PFSK-1 (cell line): ENCODE data around the gene BPHL.

ENCODE experiments used
- FOXP2 ChIP-seq: optimal IDR thresholded peaks from 2 replicates; pipeline ENCODE3; 2011; ENCODE audit warnings: borderline replicate concordance, control low read depth, inconsistent platforms; ENCODE audit not compliant: insufficient read depth; ENCODE audit errors: extremely low read length, extremely low read depth
- POLR2AphosphoS5 ChIP-seq: IDR thresholded peaks from 2 replicates; pipeline ENCODE4 v1.6.1; 2012; ENCODE audit warnings: low read depth, mild to moderate bottlenecking, control low read depth, low read length, moderate library complexity
- REST ChIP-seq, 2 experiments: IDR thresholded peaks; 2 replicates each; pipeline versions ENCODE4 v1.6.1 to v1.8.0; 2011 to 2012; ENCODE audit warnings: low read depth in 2 of 2, low read length in 2 of 2, control low read depth in 1 of 2, inconsistent platforms in 1 of 2, mild to moderate bottlenecking in 1 of 2, moderate library complexity in 1 of 2; ENCODE audit not compliant: insufficient read depth in 1 of 2
- SIN3A ChIP-seq: IDR thresholded peaks from 2 replicates; pipeline ENCODE4 v1.6.1; 2012; ENCODE audit warnings: mild to moderate bottlenecking, low read length, moderate library complexity, borderline replicate concordance; ENCODE audit not compliant: insufficient read depth
- TAF1 ChIP-seq: IDR thresholded peaks from 2 replicates; pipeline ENCODE4 v1.6.1; 2012; ENCODE audit warnings: low read length, control low read depth, borderline replicate concordance; ENCODE audit not compliant: insufficient read depth

BPHL gene

GRCh38 chr6:3175715-3176402 is 57.3 kb downstream of the BPHL start:
- no peak for TF ChIP-seq POLR2AphosphoS5
- no peak for TF ChIP-seq SIN3A
- TF ChIP-seq FOXP2, result no peak
- no peak for TF ChIP-seq REST (IDR thresholded peaks at IDR 0.05; ENCODE audit: insufficient read depth in 1 of 2, low read depth in 2 of 2, low read length in 2 of 2)
- TF ChIP-seq TAF1, result no peak

GRCh38 chr6:3176562-3177355 is 58.2 kb downstream of the BPHL start:
- TF ChIP-seq TAF1 (no peak), POLR2AphosphoS5 (no peak), SIN3A (peak; percentile 28; the same call in 1 of the 2 replicates)

- 0 out of 4 replicates have a peak, but pooled peaks of 1 of the 2 experiments have one; percentile 42 for TF ChIP-seq REST (IDR thresholded peaks at IDR 0.05; ENCODE audit: insufficient read depth in 1 of 2, low read depth in 2 of 2, low read length in 2 of 2)
Measured at GRCh38 chr6:3179945-3180344, 61.4 kb downstream of the BPHL start.

- TF ChIP-seq REST (IDR thresholded peaks at IDR 0.05; ENCODE audit: insufficient read depth in 1 of 2, low read depth in 2 of 2, low read length in 2 of 2) (no peak), FOXP2 (no peak), TAF1 (no peak), POLR2AphosphoS5 (no peak), SIN3A (no peak)
Measured at GRCh38 chr6:3181105-3181504, 62.6 kb downstream of the BPHL start.

GRCh38 chr6:3183066-3183465 is 64.6 kb downstream of the BPHL start:
- no peak for TF ChIP-seq POLR2AphosphoS5

- TF ChIP-seq FOXP2, result no peak
- no peak for TF ChIP-seq POLR2AphosphoS5
- TF ChIP-seq REST (IDR thresholded peaks at IDR 0.05; ENCODE audit: insufficient read depth in 1 of 2, low read depth in 2 of 2, low read length in 2 of 2), result no peak
- TF ChIP-seq TAF1, result no peak
- TF ChIP-seq SIN3A, result no peak
Measured at GRCh38 chr6:3186974-3187382, 68.5 kb downstream of the BPHL start.
